Activated T-cell treated with anti-CD3 and anti-CD28 coated beads, Interleukin-2, amount 50 U/mL, for 24 hours (primary cell): ENCODE results near the gene HLCS.
A peak's percentile ranks its signal among the peaks of the same experiment; 100 is the strongest.

Source experiments
- DNase-seq: peaks from one replicate; pipeline ENCODE4 v3.0.0-alpha.2; 2020
- H3K27ac Mint-ChIP-seq: 2 replicates; pipeline ENCODE4 v1.8.0; 2020; ENCODE audit warnings: mild to moderate bottlenecking, mixed read lengths
- H3K27me3 Mint-ChIP-seq: 2 replicates; pipeline ENCODE4 v1.8.0; 2020; ENCODE audit warnings: mixed read lengths
- H3K36me3 Mint-ChIP-seq: 2 replicates; pipeline ENCODE4 v1.8.0; 2020; ENCODE audit warnings: low read depth, mixed read lengths
- H3K4me1 Mint-ChIP-seq: 2 replicates; pipeline ENCODE4 v1.8.0; 2020; ENCODE audit warnings: low read depth, mixed read lengths
- H3K4me3 Mint-ChIP-seq: 2 replicates; pipeline ENCODE4 v1.8.0; 2020; ENCODE audit warnings: mild to moderate bottlenecking, moderate library complexity, mixed read lengths
- H3K9me3 Mint-ChIP-seq: 2 replicates; pipeline ENCODE4 v1.8.0; 2020; ENCODE audit warnings: mixed read lengths

HLCS gene

GRCh38 chr21:36918291-36918690, 48.2 kb downstream of the HLCS start:
- peaks cover 2% of the 10 kb centered on the region for H3K36me3 Mint-ChIP-seq
- H3K4me1 Mint-ChIP-seq = peaks cover 17% of the 10 kb centered on the region
- no peak overlapping the region for H3K4me3 Mint-ChIP-seq
- no peak overlapping the region for H3K27ac Mint-ChIP-seq
- H3K9me3 Mint-ChIP-seq = no peaks in the 10 kb centered on the region
- DNase-seq = no peak
- H3K27me3 Mint-ChIP-seq = no peaks in the 10 kb centered on the region

- no peak for DNase-seq
- Mint-ChIP-seq H3K9me3 (no peaks in the 10 kb centered on the region), H3K27me3 (no peaks in the 10 kb centered on the region), H3K36me3 (peaks cover 2% of the 10 kb centered on the region), H3K4me3 (no peak overlapping the region), H3K4me1 (peaks cover 20% of the 10 kb centered on the region), H3K27ac (no peak overlapping the region)
These were observed 48.9 kb downstream of the HLCS start for GRCh38 chr21:36917471-36918158.

- H3K27me3 Mint-ChIP-seq = no peaks in the 10 kb centered on the region
- H3K4me3 Mint-ChIP-seq = no peak overlapping the region
- peaks cover 2% of the 10 kb centered on the region for H3K36me3 Mint-ChIP-seq
- peaks cover 24% of the 10 kb centered on the region for H3K4me1 Mint-ChIP-seq
- no peak overlapping the region for H3K27ac Mint-ChIP-seq
- H3K9me3 Mint-ChIP-seq = no peaks in the 10 kb centered on the region
- no peak for DNase-seq
These were observed 49.8 kb downstream of the HLCS start for GRCh38 chr21:36916718-36917117.

GRCh38 chr21:36915696-36916245, 50.7 kb downstream of the HLCS start:
- H3K4me1 Mint-ChIP-seq = peaks cover 28% of the 10 kb centered on the region
- H3K4me3 Mint-ChIP-seq = no peak overlapping the region
- no peak overlapping the region for H3K27ac Mint-ChIP-seq
- H3K27me3 Mint-ChIP-seq = no peaks in the 10 kb centered on the region
- no peak for DNase-seq
- H3K9me3 Mint-ChIP-seq = no peaks in the 10 kb centered on the region
- peaks cover 4% of the 10 kb centered on the region for H3K36me3 Mint-ChIP-seq

DNA sequence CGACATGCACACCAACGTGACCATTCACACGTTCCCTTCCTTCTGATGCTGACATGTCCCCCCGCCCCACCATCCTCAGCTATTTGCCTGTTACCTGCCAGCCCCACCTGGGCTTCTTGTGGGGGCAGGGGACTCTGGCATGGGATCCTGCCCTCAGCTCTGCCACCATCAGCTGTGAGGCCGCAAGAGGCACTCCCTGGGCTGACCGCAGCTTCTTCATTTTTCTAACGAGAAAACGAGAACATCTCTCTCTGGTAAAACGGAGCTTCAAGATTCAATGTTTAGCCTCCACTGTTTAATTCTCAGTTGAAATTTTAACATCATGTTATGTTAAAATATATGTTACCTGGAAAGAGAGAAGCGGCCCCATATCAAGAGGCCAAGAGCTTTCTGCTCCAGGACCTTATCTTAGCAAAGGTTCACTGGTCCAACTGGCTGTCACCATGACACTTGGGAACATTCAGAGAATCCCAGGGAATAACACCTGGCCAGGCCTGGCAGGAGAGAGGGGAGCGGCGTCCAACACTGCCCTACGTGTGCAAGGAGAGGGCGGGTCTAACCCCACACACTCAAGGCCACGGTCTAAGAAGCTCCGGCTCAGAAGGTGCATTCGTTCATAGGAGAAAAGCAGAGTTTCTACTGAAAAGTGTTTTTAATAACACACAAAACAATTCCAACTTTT, 51.3 kb downstream of the HLCS start:
- no peak for DNase-seq
- Mint-ChIP-seq H3K4me1 (peaks cover 34% of the 10 kb centered on the region), H3K9me3 (no peaks in the 10 kb centered on the region), H3K36me3 (peaks cover 5% of the 10 kb centered on the region), H3K27ac (no peak overlapping the region), H3K27me3 (no peaks in the 10 kb centered on the region), H3K4me3 (no peak overlapping the region)

DNA sequence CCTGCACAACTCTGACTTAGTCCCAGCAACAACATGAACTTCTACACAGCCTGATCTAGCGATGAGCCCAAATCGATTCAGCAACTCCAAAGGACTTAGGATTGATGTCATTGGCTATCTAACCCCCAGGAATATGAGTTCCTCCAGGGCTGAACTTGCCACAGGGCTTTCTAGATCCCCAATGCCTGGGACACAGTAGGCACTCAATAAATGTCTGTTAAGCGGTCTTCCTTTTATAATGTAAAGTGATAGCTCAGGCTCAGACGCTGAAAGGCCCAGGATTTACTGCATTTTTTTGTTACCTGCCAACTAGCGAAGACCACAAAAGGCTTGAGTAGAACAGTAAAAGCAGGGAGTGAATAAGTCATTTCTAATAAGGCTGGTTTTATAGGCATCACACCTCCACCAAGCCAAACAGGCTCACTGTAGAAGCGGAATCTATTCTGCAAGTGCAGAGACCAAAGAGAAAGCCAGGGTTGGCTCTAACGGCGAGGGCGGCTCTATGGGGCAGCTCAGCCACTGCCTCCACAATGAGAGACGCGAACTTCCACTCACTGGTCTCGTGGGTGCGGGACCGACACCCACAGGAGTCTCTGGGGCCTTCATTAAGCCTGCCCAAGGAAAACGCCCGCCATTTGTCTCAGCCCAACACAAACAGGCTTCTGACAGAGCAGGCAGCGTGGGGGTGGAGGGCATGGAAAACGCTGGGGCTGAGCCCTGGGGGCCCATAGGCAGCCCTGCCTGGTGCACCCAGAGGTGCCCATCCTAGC, 52.0 kb downstream of the HLCS start:
- Mint-ChIP-seq H3K36me3 (peaks cover 5% of the 10 kb centered on the region), H3K4me1 (peaks cover 41% of the 10 kb centered on the region), H3K27me3 (no peaks in the 10 kb centered on the region), H3K27ac (no peak overlapping the region), H3K4me3 (no peak overlapping the region), H3K9me3 (no peaks in the 10 kb centered on the region)
- no peak for DNase-seq

DNA sequence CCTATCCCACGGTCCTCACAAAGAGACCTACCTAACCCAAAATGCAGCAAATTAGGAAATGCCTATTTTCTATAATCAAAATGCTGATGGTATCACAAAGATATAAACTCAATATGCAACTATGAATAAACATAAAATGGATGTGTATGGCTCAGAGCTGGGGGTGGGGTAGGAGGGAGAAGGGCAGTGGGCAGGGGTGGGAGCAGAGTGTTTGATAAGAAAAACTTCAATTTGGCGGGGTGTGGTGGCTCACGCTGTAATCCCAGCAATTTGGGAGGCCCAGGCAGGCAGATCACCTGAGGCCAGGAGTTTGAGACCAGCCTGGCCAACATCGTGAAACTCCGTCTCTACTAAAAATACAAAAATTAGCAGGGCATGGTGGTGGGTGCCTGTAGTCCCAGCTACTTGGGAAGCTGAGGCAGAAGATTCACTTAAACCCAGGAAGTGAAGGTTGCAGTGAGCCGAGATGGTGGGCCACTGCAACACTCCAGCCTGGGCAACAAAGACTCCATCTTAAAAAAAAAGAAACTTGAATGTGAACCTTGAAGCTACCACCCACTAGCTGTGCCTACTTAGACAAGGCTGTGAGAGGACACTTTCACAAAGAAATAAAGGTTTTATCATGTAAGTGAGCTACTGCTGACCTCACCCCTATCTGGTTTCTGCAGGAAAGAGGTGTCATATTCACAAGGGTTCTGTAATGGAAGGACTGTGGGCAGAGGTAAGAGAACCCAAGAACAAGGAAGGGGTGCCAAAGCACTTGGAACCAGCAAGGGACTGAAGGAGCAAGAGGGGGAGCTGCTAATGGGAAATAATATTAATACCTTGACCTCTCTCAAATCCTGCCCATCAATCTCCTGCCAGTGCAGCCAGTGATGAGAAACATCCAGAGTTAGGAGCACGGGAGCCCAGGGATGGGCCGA, 53.0 kb downstream of the HLCS start:
- Mint-ChIP-seq H3K27me3 (no peaks in the 10 kb centered on the region), H3K27ac (no peak overlapping the region), H3K9me3 (no peaks in the 10 kb centered on the region), H3K4me1 (peaks cover 48% of the 10 kb centered on the region), H3K36me3 (peaks cover 7% of the 10 kb centered on the region), H3K4me3 (no peak overlapping the region)
- no peak for DNase-seq

GRCh38 chr21:36910581-36911307, 55.7 kb downstream of the HLCS start:
- DNase-seq = no peak
- Mint-ChIP-seq H3K9me3 (no peaks in the 10 kb centered on the region), H3K36me3 (peaks cover 9% of the 10 kb centered on the region), H3K27me3 (no peaks in the 10 kb centered on the region), H3K4me1 (peaks cover 41% of the 10 kb centered on the region), H3K27ac (peak overlapping the region; percentile 90), H3K4me3 (no peak overlapping the region)

DNA sequence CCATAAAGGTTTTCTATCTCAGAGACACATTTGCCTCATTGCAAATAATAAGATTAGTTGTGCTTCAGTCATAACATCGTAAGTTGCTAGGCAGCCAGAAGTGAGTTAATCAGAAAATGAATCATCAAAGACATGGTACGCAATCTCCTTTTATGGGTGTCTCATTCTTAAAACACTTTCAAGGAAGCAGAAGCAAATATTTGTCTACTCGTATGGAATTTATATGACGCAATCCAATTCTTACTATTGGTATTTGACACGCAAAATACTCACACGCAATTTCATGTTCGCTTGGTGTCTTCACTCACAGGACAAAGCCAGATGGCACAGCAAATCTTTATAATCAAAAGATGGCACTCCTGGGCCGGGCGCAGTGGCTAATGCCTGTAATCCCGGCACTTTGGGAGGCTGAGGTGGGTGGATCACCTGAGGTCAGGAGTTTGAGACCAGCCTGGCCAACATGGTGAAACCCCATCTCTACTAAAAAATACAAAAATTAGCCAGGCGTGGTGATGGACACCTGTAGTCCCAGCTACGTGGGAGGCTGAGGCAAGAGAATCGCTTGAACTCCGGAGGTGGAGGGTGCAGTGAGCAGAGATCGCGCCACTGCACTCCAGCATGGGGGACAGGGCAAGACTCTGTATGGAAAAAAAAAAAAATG, 56.4 kb downstream of the HLCS start:
- peaks cover 8% of the 10 kb centered on the region for H3K36me3 Mint-ChIP-seq
- peak overlapping the region; percentile 90 for H3K27ac Mint-ChIP-seq
- no peaks in the 10 kb centered on the region for H3K27me3 Mint-ChIP-seq
- no peaks in the 10 kb centered on the region for H3K9me3 Mint-ChIP-seq
- peak; percentile 53 for DNase-seq
- H3K4me1 Mint-ChIP-seq = peaks cover 41% of the 10 kb centered on the region
- H3K4me3 Mint-ChIP-seq = no peak overlapping the region

- DNase-seq = no peak
- H3K27ac Mint-ChIP-seq = peak overlapping the region; percentile 90
- no peak overlapping the region for H3K4me3 Mint-ChIP-seq
- no peaks in the 10 kb centered on the region for H3K27me3 Mint-ChIP-seq
- H3K36me3 Mint-ChIP-seq = peaks cover 7% of the 10 kb centered on the region
- H3K9me3 Mint-ChIP-seq = no peaks in the 10 kb centered on the region
- H3K4me1 Mint-ChIP-seq = peaks cover 45% of the 10 kb centered on the region
These were observed 57.0 kb downstream of the HLCS start for GRCh38 chr21:36909423-36909822.

- Mint-ChIP-seq H3K4me3 (no peak overlapping the region), H3K9me3 (no peaks in the 10 kb centered on the region), H3K4me1 (peaks cover 48% of the 10 kb centered on the region), H3K27ac (peak overlapping the region; percentile 61), H3K36me3 (peaks cover 7% of the 10 kb centered on the region), H3K27me3 (no peaks in the 10 kb centered on the region)
- DNase-seq = no peak
These were observed 58.1 kb downstream of the HLCS start for GRCh38 chr21:36908260-36908908.

DNA sequence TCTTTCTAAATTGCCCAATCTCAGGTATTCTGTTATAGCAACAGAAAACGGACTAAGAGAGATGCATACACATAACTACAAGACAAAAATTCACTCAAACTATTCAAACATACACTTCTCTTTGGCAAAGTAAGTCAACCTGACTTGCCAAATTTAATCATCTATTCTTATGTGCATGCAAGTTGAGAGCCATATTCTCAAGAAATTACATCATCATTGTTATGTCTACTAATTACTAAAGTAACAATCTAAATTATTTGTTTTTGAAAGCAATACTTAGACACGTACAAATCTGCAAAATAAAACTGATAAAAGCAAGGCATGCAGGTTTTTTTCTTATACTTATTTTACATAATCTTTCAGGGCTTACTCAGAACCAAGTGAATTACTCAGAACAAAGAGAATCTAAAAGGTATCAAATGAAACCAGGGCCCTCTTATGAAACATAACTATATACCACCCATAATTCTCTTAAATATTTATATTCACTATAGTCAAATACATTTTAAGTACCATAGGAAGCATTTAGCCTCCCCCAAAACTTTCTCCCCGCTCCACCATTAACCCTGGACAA, 62.3 kb downstream of the HLCS start:
- H3K9me3 Mint-ChIP-seq = no peaks in the 10 kb centered on the region
- H3K4me1 Mint-ChIP-seq = peaks cover 26% of the 10 kb centered on the region
- no peaks in the 10 kb centered on the region for H3K27me3 Mint-ChIP-seq
- H3K27ac Mint-ChIP-seq = peak overlapping the region; percentile 85
- H3K36me3 Mint-ChIP-seq = peaks cover 10% of the 10 kb centered on the region
- no peak for DNase-seq
- no peak overlapping the region for H3K4me3 Mint-ChIP-seq
